DOHH2 (cell line): ENCODE results near the gene CFAP77.

Experiments
- H3F3A ChIP-seq: fragments of 200-600 bp; sonication (generic), shearing (Covaris generic); 2 replicates; pipeline ENCODE4 v1.6.0; 2016; ENCODE audit warnings: antibody characterized with exemption, mild to moderate bottlenecking; ENCODE audit not compliant: control insufficient read depth, insufficient read depth
- H3K27ac ChIP-seq: fragments of 200-600 bp; sonication (generic); 2 replicates; pipeline ENCODE4 v1.5.1; 2014; ENCODE audit warnings: low read depth, mild to moderate bottlenecking, low read length, moderate library complexity
- H3K27me3 ChIP-seq: fragments of 200-600 bp; sonication (generic); 2 replicates; pipeline ENCODE4 v1.6.1; 2014; ENCODE audit warnings: mild to moderate bottlenecking, low read length, mixed read lengths; ENCODE audit not compliant: control insufficient read depth
- H3K36me3 ChIP-seq: fragments of 200-600 bp; sonication (generic); 2 replicates; pipeline ENCODE4 v1.6.1; 2014; ENCODE audit warnings: mild to moderate bottlenecking, low read length, moderate library complexity, mixed read lengths; ENCODE audit not compliant: control insufficient read depth
- H3K4me1 ChIP-seq: fragments of 200-600 bp; sonication (generic); 2 replicates; pipeline ENCODE4 v1.6.1; 2014; ENCODE audit warnings: mild to moderate bottlenecking, low read length, mixed read lengths; ENCODE audit not compliant: control insufficient read depth
- H3K4me2 ChIP-seq: fragments of 200-600 bp; sonication (generic); 2 replicates; pipeline ENCODE4 v1.6.0; 2014; ENCODE audit warnings: mild to moderate bottlenecking, low read length, moderate library complexity
- H3K4me3 ChIP-seq: fragments of 200-600 bp; sonication (generic); 2 replicates; pipeline ENCODE4 v1.5.1; 2014; ENCODE audit warnings: mild to moderate bottlenecking, low read length, mixed read lengths
- H3K79me2 ChIP-seq: fragments of 200-600 bp; sonication (generic); 2 replicates; pipeline ENCODE4 v1.6.1; 2014; ENCODE audit warnings: mild to moderate bottlenecking, low read length, mixed read lengths; ENCODE audit not compliant: control insufficient read depth
- H3K9me2 ChIP-seq: fragments of 200-600 bp; sonication (generic); replicated peaks from 2 replicates; pipeline ENCODE4 v1.6.1; 2014; ENCODE audit warnings: mild to moderate bottlenecking, low read length, mixed read lengths; ENCODE audit not compliant: control insufficient read depth
- H3K9me3 ChIP-seq: fragments of 200-600 bp; sonication (generic); 2 replicates; pipeline ENCODE4 v1.6.1; 2014; ENCODE audit warnings: antibody characterized with exemption, low read length, mixed read lengths; ENCODE audit not compliant: control insufficient read depth, insufficient read depth
- H4K20me1 ChIP-seq: fragments of 200-600 bp; sonication (generic); 2 replicates; pipeline ENCODE4 v1.6.0; 2014; ENCODE audit warnings: low read depth, mild to moderate bottlenecking, antibody characterized with exemption, low read length, moderate library complexity; ENCODE audit not compliant: control insufficient read depth, insufficient read depth
- EZH2phosphoT487 ChIP-seq: fragments of 200-600 bp; sonication (generic); IDR thresholded peaks from 2 replicates; pipeline ENCODE4 v1.6.1; 2017; ENCODE audit warnings: borderline replicate concordance, mild to moderate bottlenecking, antibody characterized with exemption, low read length, moderate library complexity, mixed read lengths
- TF ChIP-seq, protein P1 (sequence below): fragments of 200-600 bp; sonication (generic); IDR thresholded peaks from one replicate; pipeline ENCODE4 v1.5.1; 2014; ENCODE audit warnings: antibody characterized with exemption, mild to moderate bottlenecking, low read depth, low read length; ENCODE audit not compliant: poor library complexity, severe bottlenecking

The CFAP77 gene

DNA sequence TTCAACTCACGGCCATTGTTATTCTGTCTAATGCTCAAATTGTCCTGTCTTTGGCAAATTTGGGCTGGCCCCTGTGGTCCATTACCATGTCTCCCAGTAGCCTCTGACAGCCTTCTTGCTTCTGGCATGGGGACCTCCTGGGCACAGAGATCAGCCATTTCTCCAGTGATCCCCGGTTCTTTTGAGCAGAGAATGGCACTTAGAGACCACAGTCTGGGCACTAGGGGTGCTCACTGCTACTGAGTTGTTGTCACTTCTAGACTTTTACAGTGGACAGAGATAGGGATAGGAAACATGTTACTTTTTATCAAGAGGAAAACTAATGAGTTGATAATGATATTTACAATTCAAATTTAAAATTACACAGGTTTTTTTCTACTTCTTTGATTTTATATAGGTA, 124.8 kb downstream of the CFAP77 start:
- Histone ChIP-seq H3K9me3 (0 out of 2 replicates have a peak, but pooled peaks cover 3% of the 10 kb centered on the region), H3K27me3 (no peaks in the 10 kb centered on the region), H3K27ac (no peak overlapping the region), H3K9me2 (no peaks in the 10 kb centered on the region), H3K4me3 (no peak overlapping the region), H3K4me1 (no peaks in the 10 kb centered on the region), H3K4me2 (no peak overlapping the region), H4K20me1 (no peaks in the 10 kb centered on the region), H3K79me2 (no peaks in the 10 kb centered on the region), H3F3A (no peaks in the 10 kb centered on the region), H3K36me3 (no peaks in the 10 kb centered on the region)
- TF ChIP-seq EZH2phosphoT487: no peak
- TF ChIP-seq, protein P1, sequence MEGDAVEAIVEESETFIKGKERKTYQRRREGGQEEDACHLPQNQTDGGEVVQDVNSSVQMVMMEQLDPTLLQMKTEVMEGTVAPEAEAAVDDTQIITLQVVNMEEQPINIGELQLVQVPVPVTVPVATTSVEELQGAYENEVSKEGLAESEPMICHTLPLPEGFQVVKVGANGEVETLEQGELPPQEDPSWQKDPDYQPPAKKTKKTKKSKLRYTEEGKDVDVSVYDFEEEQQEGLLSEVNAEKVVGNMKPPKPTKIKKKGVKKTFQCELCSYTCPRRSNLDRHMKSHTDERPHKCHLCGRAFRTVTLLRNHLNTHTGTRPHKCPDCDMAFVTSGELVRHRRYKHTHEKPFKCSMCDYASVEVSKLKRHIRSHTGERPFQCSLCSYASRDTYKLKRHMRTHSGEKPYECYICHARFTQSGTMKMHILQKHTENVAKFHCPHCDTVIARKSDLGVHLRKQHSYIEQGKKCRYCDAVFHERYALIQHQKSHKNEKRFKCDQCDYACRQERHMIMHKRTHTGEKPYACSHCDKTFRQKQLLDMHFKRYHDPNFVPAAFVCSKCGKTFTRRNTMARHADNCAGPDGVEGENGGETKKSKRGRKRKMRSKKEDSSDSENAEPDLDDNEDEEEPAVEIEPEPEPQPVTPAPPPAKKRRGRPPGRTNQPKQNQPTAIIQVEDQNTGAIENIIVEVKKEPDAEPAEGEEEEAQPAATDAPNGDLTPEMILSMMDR: no peak

DNA sequence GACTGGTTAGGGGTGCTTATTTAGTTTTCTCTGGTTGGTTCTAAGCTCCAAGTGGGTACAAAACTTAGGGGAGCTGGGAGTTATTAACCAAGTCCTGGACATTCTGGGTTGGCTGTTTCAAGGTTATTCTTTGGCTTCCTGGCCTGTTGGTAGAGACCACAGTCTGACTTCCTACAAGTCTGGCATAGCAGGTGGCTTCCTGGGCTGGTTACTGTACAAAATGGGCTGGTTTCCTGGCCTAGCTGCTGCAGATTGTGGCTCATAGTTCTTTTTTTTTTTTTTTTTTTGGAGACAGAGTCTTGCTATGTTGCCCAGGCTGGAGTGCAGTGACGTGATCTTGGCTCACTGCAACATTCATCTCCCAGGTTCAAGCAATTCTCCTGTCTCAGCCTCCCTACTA, 126.1 kb downstream of the CFAP77 start:
- Histone ChIP-seq H3K4me2 (no peak overlapping the region), H3K79me2 (no peaks in the 10 kb centered on the region), H3K4me3 (no peak overlapping the region), H3K27me3 (no peaks in the 10 kb centered on the region), H4K20me1 (no peaks in the 10 kb centered on the region), H3K27ac (no peak overlapping the region), H3K9me3 (0 out of 2 replicates have a peak, but pooled peaks cover 3% of the 10 kb centered on the region), H3F3A (no peaks in the 10 kb centered on the region), H3K36me3 (no peaks in the 10 kb centered on the region), H3K9me2 (no peaks in the 10 kb centered on the region), H3K4me1 (no peaks in the 10 kb centered on the region)
- TF ChIP-seq, protein P1: no peak
- TF ChIP-seq EZH2phosphoT487: no peak

DNA sequence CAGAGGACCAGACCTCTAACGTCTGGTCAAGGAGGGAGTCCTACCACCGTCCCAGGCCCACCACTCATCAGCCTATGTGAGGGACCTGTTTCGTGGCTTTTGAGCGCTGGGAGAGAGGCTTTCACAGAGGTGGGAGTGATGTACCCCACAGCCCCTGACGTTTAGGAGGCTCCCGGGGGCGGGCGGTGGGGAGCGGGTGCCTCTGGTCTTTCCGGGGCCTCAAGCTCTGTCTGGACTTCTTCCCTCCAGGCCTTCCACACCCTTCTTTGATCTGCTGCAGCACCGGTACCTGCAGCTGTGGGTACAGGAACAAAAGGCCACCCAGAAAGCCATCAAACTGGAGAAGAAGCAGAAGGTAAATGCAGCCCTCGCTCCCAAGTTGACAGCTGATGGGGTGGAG, 127.3 kb downstream of the CFAP77 start:
- Histone ChIP-seq H4K20me1 (no peaks in the 10 kb centered on the region), H3F3A (no peaks in the 10 kb centered on the region)
- TF ChIP-seq EZH2phosphoT487: no peak
- TF ChIP-seq, protein P1: no peak

DNA sequence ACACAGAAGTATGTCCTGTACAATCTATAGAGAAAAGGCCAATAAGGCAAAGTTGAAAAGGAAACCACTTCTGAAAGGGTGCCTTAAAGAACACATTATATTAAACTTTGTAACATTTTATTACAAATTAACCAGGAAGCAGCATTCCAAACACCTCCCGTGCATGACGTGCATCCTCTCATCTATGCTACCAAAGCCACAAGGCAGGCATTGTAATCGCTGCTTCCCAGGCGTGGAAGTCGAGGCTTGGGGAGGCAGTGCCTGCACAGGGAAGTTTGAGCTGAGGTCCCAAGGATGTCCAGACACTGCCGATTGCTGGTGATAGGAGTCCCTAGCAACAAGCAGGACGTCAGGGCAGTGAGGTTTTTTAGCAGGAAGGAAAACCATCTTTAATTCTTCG, 128.1 kb downstream of the CFAP77 start:
- Histone ChIP-seq H4K20me1 (no peaks in the 10 kb centered on the region), H3F3A (no peaks in the 10 kb centered on the region), H3K4me2 (no peak overlapping the region), H3K9me3 (0 out of 2 replicates have a peak, but pooled peaks cover 3% of the 10 kb centered on the region), H3K4me1 (no peaks in the 10 kb centered on the region), H3K79me2 (no peaks in the 10 kb centered on the region), H3K27ac (no peak overlapping the region), H3K4me3 (no peak overlapping the region), H3K27me3 (no peaks in the 10 kb centered on the region), H3K36me3 (no peaks in the 10 kb centered on the region), H3K9me2 (no peaks in the 10 kb centered on the region)
- TF ChIP-seq, protein P1: no peak
- TF ChIP-seq EZH2phosphoT487: no peak

More for the DNA sequence above, 127.3 kb downstream of the CFAP77 start:
- H3K27me3 ChIP-seq: no peaks in the 10 kb centered on the region
- H3K36me3 ChIP-seq: no peaks in the 10 kb centered on the region
- H3K4me1 ChIP-seq: no peaks in the 10 kb centered on the region
- 0 out of 2 replicates have a peak, but pooled peaks cover 3% of the 10 kb centered on the region for H3K9me3 ChIP-seq
- H3K79me2 ChIP-seq: no peaks in the 10 kb centered on the region
- H3K4me2 ChIP-seq: no peak overlapping the region
- no peak overlapping the region for H3K4me3 ChIP-seq
- no peak overlapping the region for H3K27ac ChIP-seq
- no peaks in the 10 kb centered on the region for H3K9me2 ChIP-seq
